Fibroblast of pulmonary artery (primary cell): ENCODE measurements around the gene PDXK.

Experiments
- DNase-seq: peaks from one replicate; pipeline ENCODE4 v3.0.0-alpha.2; 2010; ENCODE audit warnings: low read depth
- H3K4me3 ChIP-seq: replicated peaks from 2 replicates; pipeline ENCODE4 v1.5.1; 2011; ENCODE audit warnings: low read depth, mild to moderate bottlenecking, control low read depth, low read length, moderate library complexity
- CTCF ChIP-seq: IDR thresholded peaks from 2 replicates; pipeline ENCODE4 v1.5.1; 2011; ENCODE audit warnings: mild to moderate bottlenecking, control low read depth, low read length, inconsistent platforms; ENCODE audit errors: missing control alignments

The PDXK gene

GRCh38 chr21:43691086-43691795 is 27.7 kb upstream of the PDXK start:
- no peak overlapping the region for H3K4me3 ChIP-seq
- no peak for DNase-seq
- TF ChIP-seq CTCF = no peak

GRCh38 chr21:43691801-43692200 is 27.1 kb upstream of the PDXK start:
- TF ChIP-seq CTCF = no peak
- DNase-seq = no peak
- H3K4me3 ChIP-seq = no peak overlapping the region

GRCh38 chr21:43692949-43693348 is 26.0 kb upstream of the PDXK start:
- DNase-seq = no peak
- H3K4me3 ChIP-seq = no peak overlapping the region
- no peak for TF ChIP-seq CTCF

- no peak for DNase-seq
- no peak for TF ChIP-seq CTCF
- H3K4me3 ChIP-seq = no peak overlapping the region
These were observed 24.9 kb upstream of the PDXK start for GRCh38 chr21:43693981-43694380.

- no peak overlapping the region for H3K4me3 ChIP-seq
These were observed 24.4 kb upstream of the PDXK start for GRCh38 chr21:43694437-43695079.

GRCh38 chr21:43696214-43696613 is 22.7 kb upstream of the PDXK start:
- no peak for TF ChIP-seq CTCF
- no peak overlapping the region for H3K4me3 ChIP-seq
- DNase-seq = no peak

More at GRCh38 chr21:43694437-43695079, 24.4 kb upstream of the PDXK start:
- TF ChIP-seq CTCF = no peak
- no peak for DNase-seq
